Endothelial cell of umbilical vein (primary cell): ENCODE data around the gene ZNF132. TPM values are rescaled to one million over a fixed set of nuclear protein-coding genes. Genes with fewer than 3 reads are reported as not detected.

ENCODE experiments used
- BruUV-seq: library from RNA; stranded (reverse); fragments of 400-500 nt; replicated peaks from 2 replicates; lab custom pipeline; 2021; lab: Mats Ljungman, UMichigan
- CTCF ChIA-PET: fragments of 300-600, 350-600 bp; sonication (Branson Sonifier 250); formaldehyde crosslinking; loops from one replicate; lab custom pipeline; 2021; ENCODE audit warnings: antibody characterized with exemption, inconsistent platforms; lab: Charles Lee
- POLR2A ChIA-PET: fragments of 300-600, 350-600 bp; sonication (Branson Sonifier 250); formaldehyde crosslinking; loops from one replicate; lab custom pipeline; 2021; ENCODE audit warnings: antibody characterized with exemption, inconsistent platforms; lab: Charles Lee
- DNase-seq: peaks from one replicate; pipeline ENCODE4 v3.0.0-alpha.2; 2011; ENCODE audit warnings: low read depth, low spot score
- FAIRE-seq: peaks from 2 replicates; lab custom pipeline; 2011; peaks lifted over from hg19 to GRCh38; lab: Jason Lieb, UNC
- H2AFZ ChIP-seq: 2 replicates; pipeline ENCODE4 v1.6.0; 2012; ENCODE audit warnings: low read depth, low read length, control low read depth, inconsistent platforms
- H3K27ac ChIP-seq: 2 replicates; pipeline ENCODE4 v1.5.1; 2011; ENCODE audit warnings: low read depth, mild to moderate bottlenecking, control low read depth, low read length, moderate library complexity; ENCODE audit not compliant: insufficient read depth
- H3K27me3 ChIP-seq, 2 experiments: 2 replicates each; pipeline versions ENCODE4 v1.6.0 to v1.6.1; 2011; ENCODE audit warnings: low read length in 2 of 2, mixed read lengths in 1 of 2; ENCODE audit not compliant: control insufficient read depth in 2 of 2, insufficient read depth in 2 of 2
- H3K36me3 ChIP-seq, 2 experiments: 2 replicates in 1 of 2; 3 replicates in 1 of 2; pipeline ENCODE4 v1.5.1; 2011; ENCODE audit warnings: low read length in 2 of 2, mild to moderate bottlenecking in 1 of 2, moderate library complexity in 1 of 2; ENCODE audit not compliant: control insufficient read depth in 2 of 2, insufficient read depth in 2 of 2; ENCODE audit errors: extremely low read depth in 1 of 2
- H3K4me1 ChIP-seq: 3 replicates; pipeline ENCODE4 v1.5.1; 2011; ENCODE audit warnings: mild to moderate bottlenecking, low read length; ENCODE audit not compliant: control insufficient read depth, insufficient read depth; ENCODE audit errors: extremely low read depth
- H3K4me2 ChIP-seq: 2 replicates; pipeline ENCODE4 v1.6.1; 2011; ENCODE audit warnings: low read length, control low read depth, mixed read lengths; ENCODE audit not compliant: insufficient read depth
- H3K4me3 ChIP-seq, 3 experiments: fragments of 200-600 bp in 1 of 3; sonication (generic), shearing (Covaris generic) in 1 of 3; replicated peaks in 1 of 3; 2 replicates each; pipeline ENCODE4 v1.5.1; 2011 to 2016; ENCODE audit warnings: control low read depth in 3 of 3, low read length in 3 of 3, mild to moderate bottlenecking in 2 of 3, inconsistent platforms in 1 of 3, low read depth in 1 of 3, moderate library complexity in 1 of 3; ENCODE audit not compliant: insufficient read depth in 1 of 3
- H3K79me2 ChIP-seq: 2 replicates; pipeline ENCODE4 v1.6.0; 2012; ENCODE audit warnings: low read length, inconsistent platforms; ENCODE audit not compliant: control insufficient read depth, insufficient read depth
- H3K9ac ChIP-seq: replicated peaks from 2 replicates; pipeline ENCODE3; 2011; ENCODE audit warnings: low read length, control low read depth; ENCODE audit not compliant: insufficient read depth; ENCODE audit errors: extremely low read depth
- H3K9me1 ChIP-seq: replicated peaks from 3 replicates; pipeline ENCODE4 v1.6.0; 2011; ENCODE audit warnings: mild to moderate bottlenecking, low read length; ENCODE audit not compliant: control insufficient read depth, insufficient read depth; ENCODE audit errors: extremely low read depth
- H3K9me3 ChIP-seq: replicated peaks from 2 replicates; pipeline ENCODE4 v1.5.1; 2012; ENCODE audit warnings: low read length, inconsistent platforms; ENCODE audit not compliant: control insufficient read depth, insufficient read depth
- H4K20me1 ChIP-seq: replicated peaks from 2 replicates; pipeline ENCODE3; 2011; ENCODE audit warnings: mild to moderate bottlenecking, low read length; ENCODE audit not compliant: control insufficient read depth, insufficient read depth; ENCODE audit errors: extremely low read depth
- CTCF ChIP-seq, 2 donors: IDR thresholded peaks; 1 replicate in 1 of 2; 2 replicates in 1 of 2; pipeline ENCODE4 v1.5.1; 2011; ENCODE audit warnings: low read length in 2 of 2, mild to moderate bottlenecking in 2 of 2, moderate library complexity in 2 of 2, control low read depth in 1 of 2, inconsistent platforms in 1 of 2, low read depth in 1 of 2; ENCODE audit not compliant: insufficient read depth in 1 of 2; ENCODE audit errors: extremely low read depth in 1 of 2
- EZH2 ChIP-seq: IDR thresholded peaks from 2 replicates; pipeline ENCODE4 v1.6.1; 2012; ENCODE audit warnings: borderline replicate concordance, low read depth, mild to moderate bottlenecking, moderate library complexity, low read length, inconsistent platforms; ENCODE audit not compliant: severe bottlenecking
- FOS ChIP-seq: IDR thresholded peaks from 2 replicates; pipeline ENCODE4 v1.6.1; 2011; ENCODE audit warnings: mild to moderate bottlenecking, low read length, moderate library complexity, borderline replicate concordance; ENCODE audit not compliant: insufficient read depth
- GATA2 ChIP-seq: IDR thresholded peaks from 2 replicates; pipeline ENCODE4 v1.7.0; 2011; ENCODE audit warnings: low read depth, mild to moderate bottlenecking, moderate library complexity, mixed read lengths, low read length; ENCODE audit not compliant: insufficient read length, insufficient read depth
- JUN ChIP-seq: IDR thresholded peaks from 2 replicates; pipeline ENCODE4 v1.6.1; 2011; ENCODE audit warnings: borderline replicate concordance, low read depth; ENCODE audit not compliant: insufficient read length, insufficient read depth
- MAX ChIP-seq: IDR thresholded peaks from 2 replicates; pipeline ENCODE4 v1.6.1; 2011; ENCODE audit not compliant: insufficient read depth, insufficient read length
- MYC ChIP-seq: IDR thresholded peaks from one replicate; pipeline ENCODE4 v1.6.1; 2011; ENCODE audit warnings: mild to moderate bottlenecking, low read depth, low read length
- POLR2A ChIP-seq: IDR thresholded peaks from 2 replicates; pipeline ENCODE4 v1.6.1; 2012; ENCODE audit warnings: low read depth, mild to moderate bottlenecking, control low read depth, low read length
- POLR2AphosphoS5 ChIP-seq: IDR thresholded peaks from 2 replicates; pipeline ENCODE4 v1.6.1; 2012; ENCODE audit warnings: low read depth, mild to moderate bottlenecking, control low read depth, low read length, moderate library complexity; ENCODE audit not compliant: insufficient read depth
- dilution Hi-C: fragments of 300-500 bp; cut with MboI; formaldehyde crosslinking; loops from one replicate; pipeline ENCODE4 v1.15.0; 2019; ENCODE audit warnings: low sequenced_read_pairs; ENCODE audit not compliant: extremely low pct_ligation_motif_present
- intact Hi-C: fragments of 100-400 bp; cut with micrococcal nuclease; formaldehyde crosslinking; loops from one replicate; pipeline ENCODE4 v1.10.0; 2022
- polyA plus RNA-seq, 4 experiments: library from polyadenylated mRNA; depleted of rRNA in 3 of 4; stranded (reverse) in 3 of 4; unstranded in 1 of 4; fragments of >200 nt; gene quantifications; 2 replicates each; pipeline versions ENCODE4 v1.2.1 to v1.2.3, GENCODE V29; 2011 to 2012; ENCODE audit warnings: missing spikeins in 1 of 4
- total RNA-seq: library from RNA; stranded (reverse); gene quantifications from 2 replicates; pipeline ENCODE4 v1.2.3, GENCODE V29; 2021

The ZNF132 gene
- total and polyA plus RNA-seq, 2 donors (not counting 3 experiments of a cell fraction or from before 2014, with no cell fraction given): 0.54 to 4.2 TPM

GRCh38 chr19:58417071-58417470 lies 22.9 kb downstream of the ZNF132 start:
- Histone ChIP-seq H4K20me1 (no peaks in the 10 kb centered on the region), H3K4me2 (no peak overlapping the region), H3K27me3 (no peaks in the 10 kb centered on the region), H3K79me2 (no peaks in the 10 kb centered on the region), H3K4me1 (no peaks in the 10 kb centered on the region), H3K9me1 (no peaks in the 10 kb centered on the region), H3K4me3 (no peak overlapping the region), H3K9me3 (peaks cover 12% of the 10 kb centered on the region), H3K27ac (no peak overlapping the region), H2AFZ (no peak overlapping the region), H3K9ac (no peak overlapping the region), H3K36me3 (peaks cover 15 to 18% of the 10 kb centered on the region in 2 experiments)
- no TSS peak for BruUV-seq
- DNase-seq (no peak), FAIRE-seq (no peak)
- TF ChIP-seq CTCF (IDR thresholded peaks at IDR 0.05; ENCODE audit: extremely low read depth in 1 of 2, insufficient read depth in 1 of 2, low read depth in 1 of 2, low read length in 2 of 2): no peak
- no peak for TF ChIP-seq EZH2
- TF ChIP-seq MAX: no peak
- no peak for TF ChIP-seq POLR2AphosphoS5
- TF ChIP-seq GATA2: no peak
- no peak for TF ChIP-seq FOS
- no peak for TF ChIP-seq POLR2A
- TF ChIP-seq MYC: no peak
- no peak for TF ChIP-seq JUN
- ChIA-PET POLR2A (no interaction called here), CTCF (interaction anchor here (1.0 kb wide), 1 partner anchor 9 kb away, joined by 4 read pairs; the partner anchor contains the start of gene ZNF584)
- intact Hi-C loops (no loop called here), dilution Hi-C loops (no loop called here)
